GM18511 (cell line): ENCODE measurements around the gene BRD3.
A peak's percentile ranks its signal among the peaks of the same experiment; 100 is the strongest.

Experiments used
- ATAC-seq: cut with Tn5 transposase; IDR thresholded peaks from one replicate; pipeline ENCODE4 v1.9.1; 2021; ENCODE audit warnings: mild to moderate bottlenecking, moderate library complexity; ENCODE audit not compliant: unreplicated experiment

Gene BRD3

GRCh38 chr9:134024828-134025605, 42.8 kb downstream of the BRD3 start, which contains the start of gene BRD3OS:
BRD3OS (plus strand) TSS chr9:134025481; CDS start chr9:134026748, 1,267 bp downstream.
- ATAC-seq = peak; percentile 90

DNA sequence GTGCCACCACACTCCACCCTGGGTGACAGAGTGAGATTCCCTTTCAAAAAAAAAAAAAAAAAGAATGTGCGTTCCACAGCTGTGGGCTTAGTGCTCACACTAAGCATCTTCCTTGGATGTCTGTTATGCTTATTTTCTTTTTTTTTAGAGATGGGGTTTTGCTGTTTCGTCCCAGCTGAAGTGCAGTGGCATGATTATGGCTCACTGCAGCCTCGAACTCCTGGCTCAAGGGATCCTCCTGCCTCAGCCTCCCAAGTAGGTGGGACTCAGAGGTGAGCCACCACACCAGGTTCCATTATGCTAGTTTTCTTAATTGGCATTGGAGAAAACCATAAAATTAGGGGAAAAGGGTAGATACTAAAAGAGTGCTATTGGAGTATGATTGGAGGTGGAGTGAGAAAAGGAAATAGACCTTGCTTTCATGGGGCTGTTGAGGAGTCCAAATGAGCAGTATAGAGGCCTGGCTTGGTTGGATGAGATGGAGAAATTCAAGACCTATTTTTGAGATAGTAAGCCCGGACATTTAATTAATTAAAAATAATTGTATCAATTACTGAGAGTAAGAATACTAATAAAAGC, 43.5 kb downstream of the BRD3 start:
- no peak for ATAC-seq

- no peak for ATAC-seq
Measured at GRCh38 chr9:134014946-134015345, 52.9 kb downstream of the BRD3 start.

GRCh38 chr9:134011401-134011800, 56.4 kb downstream of the BRD3 start:
- ATAC-seq = no peak

DNA sequence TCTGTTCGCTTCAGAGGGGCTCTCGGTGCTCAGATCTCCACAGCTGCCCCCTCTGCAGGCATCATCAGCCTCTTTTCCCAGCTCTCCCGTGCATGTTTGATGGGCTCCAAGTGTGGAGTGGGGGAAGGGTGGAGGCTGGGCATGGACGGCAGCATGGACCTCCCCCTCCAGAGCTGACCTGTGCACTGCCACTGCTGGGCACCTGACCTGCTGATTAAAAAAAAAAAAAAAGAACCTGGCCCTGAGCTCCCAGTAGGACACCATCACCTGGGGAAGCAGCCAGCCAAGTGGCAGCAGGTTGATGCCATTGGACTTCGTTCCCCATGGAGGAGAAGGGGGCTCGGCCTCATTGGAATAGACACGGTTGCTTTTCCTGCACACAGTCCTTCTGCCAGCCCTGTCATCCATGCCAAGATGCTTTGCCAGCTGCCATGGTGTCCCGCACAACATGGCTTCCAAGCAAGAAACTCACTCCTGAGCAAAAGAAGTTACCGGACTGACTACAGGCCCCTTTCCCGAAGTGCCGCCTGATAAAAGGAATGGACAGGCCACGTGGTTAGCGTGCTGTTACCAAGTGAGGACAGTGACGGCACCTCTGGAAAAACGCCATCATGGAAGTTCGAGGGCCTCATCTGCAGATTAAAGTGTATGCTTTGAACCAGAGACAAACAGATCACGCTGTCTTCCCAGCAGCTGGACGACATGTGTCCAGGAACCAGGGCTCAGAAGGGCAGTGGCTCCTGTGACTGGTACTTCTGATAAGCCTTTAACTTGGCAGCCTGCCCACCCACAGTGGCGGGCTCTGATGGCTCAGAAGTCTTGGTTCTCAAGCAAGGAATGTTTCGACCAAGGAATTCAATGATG, 57.3 kb downstream of the BRD3 start:
- ATAC-seq = no peak

DNA sequence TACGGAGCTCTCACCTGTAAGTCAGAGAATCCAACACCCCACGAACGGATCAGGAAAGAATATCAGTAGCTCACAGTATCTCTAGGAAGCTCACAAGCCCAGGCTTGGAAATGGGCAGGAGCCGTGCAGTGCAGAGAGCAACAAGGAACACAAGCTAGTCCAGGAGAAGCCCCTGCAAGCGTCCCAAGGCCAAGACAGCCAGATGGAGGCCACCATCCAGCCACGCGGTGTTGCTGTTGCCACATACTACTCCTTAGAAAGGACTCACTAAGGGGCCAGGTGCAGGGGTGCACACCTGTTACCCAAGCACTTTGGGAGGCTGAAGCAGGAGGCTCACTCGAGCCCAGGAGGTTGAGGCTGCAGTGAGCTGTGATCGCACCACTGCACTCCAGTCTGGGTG, 60.3 kb downstream of the BRD3 start:
- no peak for ATAC-seq

DNA sequence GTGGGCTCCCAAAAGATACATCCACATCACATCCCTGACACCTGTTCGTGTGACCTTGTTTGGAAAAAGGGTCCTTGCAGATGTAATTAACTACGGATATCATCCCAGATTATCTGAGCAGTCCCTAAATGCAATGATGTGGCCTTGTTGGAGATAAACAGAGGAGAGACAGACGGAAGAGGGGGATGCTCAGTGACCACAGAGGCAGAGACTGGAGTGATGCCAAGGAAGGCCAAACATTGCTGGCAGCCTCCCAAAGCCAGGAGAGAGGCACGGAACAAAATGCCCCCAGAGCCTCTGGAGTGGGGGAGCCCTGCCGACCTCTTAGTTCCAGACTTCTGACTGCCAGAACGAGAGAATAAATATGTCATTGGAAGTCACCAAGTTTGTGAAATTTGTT, 60.7 kb downstream of the BRD3 start:
- ATAC-seq = no peak

- no peak for ATAC-seq
Measured at GRCh38 chr9:134005381-134005780, 62.4 kb downstream of the BRD3 start.

GRCh38 chr9:134004881-134005280, 62.9 kb downstream of the BRD3 start:
- no peak for ATAC-seq

GRCh38 chr9:134004131-134004873, 63.5 kb downstream of the BRD3 start:
- ATAC-seq = no peak

- ATAC-seq = no peak
Measured at GRCh38 chr9:134003237-134003636, 64.6 kb downstream of the BRD3 start.

DNA sequence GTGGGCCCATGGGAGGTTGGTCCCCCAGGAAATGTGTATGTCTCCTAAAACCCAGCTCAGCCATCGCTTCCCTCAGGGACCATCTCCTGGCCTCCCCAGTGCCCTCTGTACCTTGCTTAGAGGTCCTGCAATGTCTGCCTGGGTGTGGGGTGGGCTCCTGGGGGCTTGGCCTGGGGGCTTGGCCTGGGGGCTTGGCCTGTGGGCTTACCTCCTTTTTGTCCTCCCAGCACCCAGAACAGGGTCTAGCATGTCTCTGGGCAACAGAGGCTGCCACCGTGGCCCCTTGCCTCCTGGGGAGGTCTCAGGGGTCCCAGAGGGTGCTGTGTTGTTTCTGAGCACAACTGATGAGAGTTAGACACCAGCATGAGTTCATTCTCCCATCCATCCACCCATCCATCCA, 65.0 kb downstream of the BRD3 start:
- no peak for ATAC-seq

DNA sequence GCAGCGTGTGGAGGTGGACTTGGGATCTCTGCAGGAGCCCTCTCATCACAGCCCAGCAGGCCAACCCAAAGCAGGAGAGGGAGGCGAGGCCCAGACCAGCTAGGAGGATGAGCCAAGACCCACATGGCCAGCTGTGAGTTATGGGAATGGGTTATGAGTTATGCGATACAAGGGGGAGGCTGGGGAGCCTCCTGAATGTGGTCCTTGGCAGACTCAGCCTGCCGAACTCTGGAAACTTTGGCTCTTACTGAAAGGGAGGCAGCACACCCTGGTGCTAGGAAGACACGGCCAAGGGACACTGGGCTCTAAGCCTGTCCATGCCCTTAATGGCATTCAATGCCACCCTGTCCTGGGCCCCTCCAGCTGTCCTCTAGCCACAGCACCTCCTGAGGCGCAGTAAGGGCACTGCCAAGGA, 68.0 kb downstream of the BRD3 start:
- no peak for ATAC-seq

GRCh38 chr9:133998915-133999595, 68.8 kb downstream of the BRD3 start:
- no peak for ATAC-seq

DNA sequence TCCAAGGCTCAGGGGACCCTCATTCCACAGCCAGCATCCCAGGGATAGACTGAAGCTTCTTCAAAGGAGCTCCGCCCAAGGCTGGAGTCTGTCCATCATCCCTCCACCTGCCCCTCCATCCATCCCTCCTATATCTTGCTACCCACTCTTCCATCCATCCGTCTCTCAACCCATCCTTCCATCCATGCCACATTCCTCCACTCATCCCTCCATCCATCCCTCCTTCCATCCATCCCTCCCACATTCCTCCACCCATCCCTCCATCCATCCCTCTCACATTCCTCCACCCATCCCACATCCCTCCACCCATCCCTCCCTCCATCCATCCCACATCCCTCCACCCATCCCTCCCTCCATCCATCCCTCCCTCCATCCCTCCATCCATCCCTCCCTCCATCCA, 70.2 kb downstream of the BRD3 start:
- no peak for ATAC-seq

- ATAC-seq = no peak
Measured at GRCh38 chr9:133996531-133997520, 71.0 kb downstream of the BRD3 start.

GRCh38 chr9:133995012-133995896, 72.6 kb downstream of the BRD3 start:
- no peak for ATAC-seq

- no peak for ATAC-seq
Measured at GRCh38 chr9:133994353-133995011, 73.3 kb downstream of the BRD3 start.
